WTC11 (cell line): ENCODE measurements around the gene CALN1.

Experiments used
- CTCF ChIP-seq: fragments of 200-600 bp; IDR thresholded peaks from 2 replicates; pipeline ENCODE4 v1.8.0; 2022; ENCODE audit warnings: antibody characterized with exemption
- ESRRA ChIP-seq: sonication (generic); formaldehyde crosslinking; IDR thresholded peaks from 2 replicates; pipeline ENCODE4 v1.8.1; 2022; ENCODE audit warnings: mild to moderate bottlenecking, missing genetic modification reagents, borderline replicate concordance
- ETV6 ChIP-seq: sonication (generic); formaldehyde crosslinking; IDR thresholded peaks from 2 replicates; pipeline ENCODE4 v1.8.1; 2022; ENCODE audit warnings: mild to moderate bottlenecking, missing genetic modification reagents
- MAX ChIP-seq: sonication (generic); formaldehyde crosslinking; IDR thresholded peaks from 2 replicates; pipeline ENCODE4 v1.8.0; 2022; ENCODE audit warnings: mild to moderate bottlenecking, missing genetic modification reagents
- MLX ChIP-seq: sonication (generic); formaldehyde crosslinking; IDR thresholded peaks from 2 replicates; pipeline ENCODE4 v1.8.1; 2023; ENCODE audit warnings: mild to moderate bottlenecking, missing genetic modification reagents, moderate library complexity
- PRDM15 ChIP-seq: sonication (generic); formaldehyde crosslinking; IDR thresholded peaks from 2 replicates; pipeline ENCODE4 v1.8.0; 2022; ENCODE audit warnings: missing genetic modification reagents

GRCh38 chr7:71970725-71971124 is 441.4 kb downstream of the CALN1 start:
- no peak for TF ChIP-seq CTCF
- no peak for TF ChIP-seq ETV6 (CRISPR knock-in tag)
- no peak for TF ChIP-seq MAX
- no peak for TF ChIP-seq MLX (CRISPR knock-in tag)
- TF ChIP-seq PRDM15 (CRISPR knock-in tag): no peak
- no peak for TF ChIP-seq ESRRA
